Effector memory CD8-positive, alpha-beta T cell (primary cell): ENCODE data around the gene TAF8.

Experiments used
- ATAC-seq: fragments of 150-1000 bp; cut with Tn5 transposase; replicated peaks from 2 replicates; pipeline ENCODE4 v1.10.0; 2021; ENCODE audit warnings: mild to moderate bottlenecking, moderate library complexity
- DNase-seq, 3 experiments: peaks; one replicate each; pipeline ENCODE4 v3.0.0; 2021
- H3K27ac Mint-ChIP-seq, 2 donors: one replicate each; pipeline ENCODE4 v1.8.0; 2022; ENCODE audit warnings: mild to moderate bottlenecking in 2 of 2, mixed read lengths in 2 of 2, moderate library complexity in 2 of 2
- H3K27me3 Mint-ChIP-seq, 2 donors: one replicate each; pipeline ENCODE4 v1.8.0; 2022; ENCODE audit warnings: mixed read lengths in 2 of 2
- H3K36me3 Mint-ChIP-seq: one replicate; pipeline ENCODE4 v1.8.0; 2022; ENCODE audit warnings: mild to moderate bottlenecking, moderate library complexity, mixed read lengths; ENCODE audit not compliant: insufficient read depth
- H3K4me1 Mint-ChIP-seq, 2 donors: one replicate each; pipeline ENCODE4 v1.8.0; 2022; ENCODE audit warnings: low read depth in 2 of 2, mixed read lengths in 2 of 2
- H3K4me3 Mint-ChIP-seq, 2 donors: one replicate each; pipeline ENCODE4 v1.8.0; 2022; ENCODE audit warnings: mild to moderate bottlenecking in 2 of 2, mixed read lengths in 2 of 2, moderate library complexity in 2 of 2
- H3K9me3 Mint-ChIP-seq, 2 donors: one replicate each; pipeline ENCODE4 v1.8.0; 2022; ENCODE audit warnings: mixed read lengths in 2 of 2

The TAF8 gene

GRCh38 chr6:42020967-42021366, 29.4 kb upstream of the TAF8 start:
- peaks cover 63 to 67% of the 10 kb centered on the region in 2 donors for H3K4me1 Mint-ChIP-seq
- no peaks in the 10 kb centered on the region for H3K27me3 Mint-ChIP-seq

DNA sequence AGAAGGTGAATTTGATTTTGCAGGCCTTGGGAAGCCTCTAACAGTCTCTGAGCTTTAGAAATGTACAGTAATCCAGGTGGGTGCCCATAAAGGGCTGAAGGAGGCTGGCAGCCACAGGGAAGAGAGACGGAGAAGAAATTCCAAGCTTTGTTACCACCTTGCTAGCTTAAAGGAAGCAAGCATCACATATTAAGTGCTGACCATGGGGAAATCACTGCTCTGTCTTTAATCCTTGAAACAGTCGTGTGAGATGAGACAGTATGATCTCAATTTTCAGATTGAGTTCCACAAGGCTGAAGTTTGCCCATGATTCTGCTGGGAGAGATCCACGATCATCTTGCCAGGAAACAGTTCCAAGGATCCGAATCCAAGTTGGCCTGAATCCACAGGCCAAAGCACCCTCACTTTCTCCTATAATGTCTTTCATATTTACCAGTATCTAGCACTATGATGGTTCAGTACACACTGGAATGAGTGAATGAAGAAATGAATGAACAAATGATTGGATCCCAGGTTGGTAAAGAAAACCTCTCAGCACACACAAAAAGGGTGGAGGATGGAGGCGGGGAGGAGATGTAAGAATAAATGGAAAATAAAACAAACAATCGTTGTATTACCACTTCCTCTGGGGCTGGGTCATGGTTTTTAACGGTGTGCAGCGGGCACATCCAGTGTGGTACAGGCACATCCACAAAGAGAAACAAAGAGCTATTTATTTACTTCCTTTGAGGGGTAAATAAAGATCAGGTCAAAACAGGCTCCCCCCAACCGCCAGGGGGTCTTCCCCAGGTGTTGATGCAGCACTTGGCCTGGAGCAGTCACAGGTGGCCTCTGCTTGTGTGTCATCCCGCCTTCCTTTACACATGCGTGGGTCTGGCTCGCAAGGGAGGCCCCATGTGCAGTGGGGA, 28.2 kb upstream of the TAF8 start:
- Mint-ChIP-seq H3K27ac (peak overlapping the region; percentile 92 to 93), H3K36me3 (peaks cover 40% of the 10 kb centered on the region), H3K4me1 (peaks cover 67 to 69% of the 10 kb centered on the region in 2 donors), H3K4me3 (peak overlapping the region; percentile 74 to 76), H3K9me3 (no peaks in the 10 kb centered on the region), H3K27me3 (no peaks in the 10 kb centered on the region)
- DNase-seq (peak; percentile 54 to 60 (median 60)), ATAC-seq (peak; percentile 91)

More at GRCh38 chr6:42020967-42021366, 29.4 kb upstream of the TAF8 start:
- no peak for ATAC-seq
- DNase-seq = no peak
- H3K36me3 Mint-ChIP-seq = peaks cover 51% of the 10 kb centered on the region
- peak overlapping the region; percentile 92 to 93 for H3K27ac Mint-ChIP-seq
- H3K4me3 Mint-ChIP-seq = peak overlapping the region; percentile 74 to 76
- H3K9me3 Mint-ChIP-seq = no peaks in the 10 kb centered on the region

DNA sequence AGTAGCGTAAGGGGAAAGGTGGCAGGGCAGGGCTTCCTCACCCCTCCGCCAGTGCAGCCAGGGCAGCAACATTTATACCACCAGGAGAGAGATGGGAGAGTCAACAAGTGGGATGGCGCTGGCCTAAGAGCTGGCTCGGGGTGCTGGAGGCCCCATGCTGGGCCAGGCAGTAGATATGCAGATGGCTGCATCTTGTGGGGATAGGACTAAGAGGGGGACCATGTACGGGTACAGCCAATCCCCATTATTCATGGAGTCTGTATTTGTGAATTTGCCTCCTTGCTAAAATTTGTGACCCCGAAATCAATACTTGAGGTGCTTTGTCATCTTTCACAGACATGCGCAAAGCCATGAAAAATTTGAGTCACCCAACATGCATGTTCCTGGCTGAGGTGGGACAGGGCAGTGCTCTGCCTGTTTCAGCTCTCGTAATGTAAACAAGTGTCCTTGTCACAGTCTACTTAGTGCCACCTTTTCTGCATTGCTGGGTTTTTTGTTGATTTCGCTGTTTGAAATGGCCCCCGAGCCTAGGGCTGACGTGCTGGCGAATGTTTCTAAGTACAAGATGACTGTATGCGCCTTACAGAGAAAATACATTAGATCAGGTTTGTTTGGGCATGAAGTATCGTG, 27.5 kb upstream of the TAF8 start:
- Mint-ChIP-seq H3K27ac (peak overlapping the region; percentile 92 to 93), H3K4me1 (peaks cover 65 to 71% of the 10 kb centered on the region in 2 donors), H3K9me3 (no peaks in the 10 kb centered on the region), H3K36me3 (peaks cover 36% of the 10 kb centered on the region), H3K27me3 (no peaks in the 10 kb centered on the region), H3K4me3 (peak overlapping the region; percentile 74 to 76)
- DNase-seq (no peak), ATAC-seq (no peak)

DNA sequence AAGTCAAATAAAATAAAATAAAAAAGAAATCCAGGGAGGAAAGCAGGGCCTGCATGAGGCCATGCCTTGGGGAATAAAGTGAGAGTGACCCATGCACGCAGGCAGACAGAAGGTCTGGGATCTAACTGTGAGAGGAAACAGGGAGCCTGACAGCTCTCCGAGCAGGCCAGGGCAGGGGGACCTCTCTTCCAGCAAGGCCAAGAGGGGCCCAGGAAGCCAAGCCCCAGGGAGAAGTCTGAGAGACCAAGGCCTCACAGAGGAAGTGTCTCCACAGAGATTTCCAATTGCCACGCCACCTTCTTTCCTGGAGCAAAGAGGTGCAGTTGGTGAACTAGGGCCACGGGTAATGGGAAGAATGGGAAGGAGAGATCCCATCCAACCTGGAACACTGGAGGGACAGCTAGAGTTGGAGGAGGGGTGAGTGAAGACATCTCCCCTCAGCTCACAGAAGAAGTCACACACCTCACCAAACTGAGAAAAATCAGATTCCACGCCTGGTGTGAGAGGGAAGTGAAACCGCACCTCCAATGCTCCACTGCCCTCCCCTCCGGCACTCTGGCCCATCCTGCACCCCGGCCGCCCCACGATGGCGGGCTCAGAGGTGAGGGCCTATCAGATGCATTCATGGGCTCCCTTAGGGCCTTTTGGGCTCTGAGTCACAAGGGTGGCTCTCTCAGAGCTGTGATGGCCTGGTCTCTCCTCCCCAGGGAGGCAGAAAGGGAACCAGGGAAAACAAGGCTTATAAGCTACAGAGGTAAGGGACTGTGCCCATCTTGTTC, 25.1 kb upstream of the TAF8 start:
- Mint-ChIP-seq H3K9me3 (no peaks in the 10 kb centered on the region), H3K4me1 (peaks cover 78 to 87% of the 10 kb centered on the region in 2 donors), H3K4me3 (peak overlapping the region; percentile 44 to 59), H3K36me3 (peaks cover 38% of the 10 kb centered on the region), H3K27ac (peak overlapping the region; percentile 93 to 95), H3K27me3 (no peaks in the 10 kb centered on the region)
- DNase-seq (no peak), ATAC-seq (no peak)

GRCh38 chr6:42025845-42026243, 24.5 kb upstream of the TAF8 start:
- Mint-ChIP-seq H3K4me3 (peak overlapping the region; percentile 44 to 59), H3K27me3 (no peaks in the 10 kb centered on the region), H3K27ac (peak overlapping the region; percentile 93 to 95), H3K9me3 (no peaks in the 10 kb centered on the region), H3K4me1 (peaks cover 78 to 87% of the 10 kb centered on the region in 2 donors), H3K36me3 (peaks cover 38% of the 10 kb centered on the region)
- ATAC-seq (no peak), DNase-seq (no peak)

- Mint-ChIP-seq H3K4me1 (peaks cover 80 to 87% of the 10 kb centered on the region in 2 donors), H3K27me3 (no peaks in the 10 kb centered on the region), H3K4me3 (peak overlapping the region; percentile 9 to 59), H3K36me3 (peaks cover 41% of the 10 kb centered on the region), H3K27ac (peak overlapping the region; percentile 93 to 95), H3K9me3 (no peaks in the 10 kb centered on the region)
- no peak for ATAC-seq
- no peak for DNase-seq
Observed at GRCh38 chr6:42026540-42026939, 23.8 kb upstream of the TAF8 start.

DNA sequence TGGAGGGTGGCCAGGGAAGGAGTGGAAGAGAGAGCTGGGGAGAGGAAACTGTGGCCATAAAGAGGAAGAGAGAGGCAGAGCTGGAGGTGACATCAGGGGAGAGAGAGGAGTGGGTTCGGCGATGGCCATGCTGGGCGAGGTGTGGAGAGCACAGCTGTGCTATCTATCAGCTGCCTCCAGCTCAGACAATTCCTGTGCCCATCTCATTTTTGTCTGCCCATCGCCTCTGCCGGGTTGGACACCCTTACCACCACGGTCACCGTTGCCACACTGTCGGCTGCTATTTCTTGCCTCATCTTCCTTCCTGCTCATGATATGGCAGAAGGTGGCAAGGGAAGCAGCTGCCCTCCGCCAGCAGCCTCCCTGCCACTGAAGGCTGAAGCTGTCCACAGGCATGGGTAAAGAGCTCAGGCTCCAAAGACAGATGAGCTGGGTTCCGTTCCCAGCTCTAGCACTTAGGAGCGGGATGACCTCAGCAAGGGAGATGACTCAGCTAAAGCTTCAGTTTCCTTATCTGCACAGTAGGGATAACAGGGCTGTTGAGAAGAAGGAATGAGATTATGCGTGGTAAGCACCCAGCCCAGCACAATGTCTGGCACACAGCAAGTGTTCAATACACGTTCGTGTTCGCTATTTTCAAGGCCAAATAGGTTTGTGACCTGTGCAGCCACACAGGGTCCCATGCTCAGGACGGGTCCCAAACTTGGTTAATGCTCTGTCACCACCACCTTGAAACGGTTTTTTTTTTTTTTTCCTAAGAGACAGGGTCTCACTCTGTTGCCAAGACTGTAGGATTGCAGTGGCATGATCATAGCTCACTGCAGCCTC, 21.9 kb upstream of the TAF8 start:
- Mint-ChIP-seq H3K27ac (peak overlapping the region; percentile 93 to 95), H3K9me3 (no peaks in the 10 kb centered on the region), H3K4me1 (peaks cover 76 to 83% of the 10 kb centered on the region in 2 donors), H3K27me3 (no peaks in the 10 kb centered on the region), H3K36me3 (peaks cover 53% of the 10 kb centered on the region), H3K4me3 (peak overlapping the region; percentile 59 to 67)
- ATAC-seq (peak; percentile 56), DNase-seq (no peak)

DNA sequence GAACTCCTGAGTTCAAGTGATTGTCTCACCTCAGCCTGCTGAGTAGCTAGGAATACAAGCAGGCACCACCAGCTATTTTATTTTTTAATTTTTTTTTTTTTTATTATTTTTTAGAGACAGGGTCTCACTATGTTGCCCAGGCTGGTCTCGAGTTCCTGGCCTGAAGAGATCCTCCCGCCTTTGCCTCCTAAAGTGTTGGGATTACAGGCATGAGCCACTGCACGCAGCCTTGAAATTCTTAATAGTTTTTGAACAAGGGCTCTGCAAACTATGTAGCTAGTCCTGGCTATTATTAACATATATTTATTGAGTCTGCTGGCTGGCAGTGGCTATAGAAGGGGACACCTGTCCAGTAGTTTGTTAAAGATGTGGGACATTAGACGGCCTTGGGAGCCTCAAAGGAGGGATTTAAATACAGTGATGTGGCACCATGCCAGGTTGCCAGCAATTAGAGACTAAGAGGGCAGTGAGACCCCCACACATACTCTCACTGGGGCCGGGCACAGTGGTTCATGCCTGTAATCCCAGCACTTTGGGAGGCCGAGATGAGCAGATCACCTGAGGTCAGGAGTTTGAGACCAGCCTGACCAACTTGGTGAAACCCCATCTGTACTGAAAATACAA, 21.1 kb upstream of the TAF8 start:
- no peak for DNase-seq
- H3K27me3 Mint-ChIP-seq = no peaks in the 10 kb centered on the region
- H3K9me3 Mint-ChIP-seq = no peaks in the 10 kb centered on the region

DNA sequence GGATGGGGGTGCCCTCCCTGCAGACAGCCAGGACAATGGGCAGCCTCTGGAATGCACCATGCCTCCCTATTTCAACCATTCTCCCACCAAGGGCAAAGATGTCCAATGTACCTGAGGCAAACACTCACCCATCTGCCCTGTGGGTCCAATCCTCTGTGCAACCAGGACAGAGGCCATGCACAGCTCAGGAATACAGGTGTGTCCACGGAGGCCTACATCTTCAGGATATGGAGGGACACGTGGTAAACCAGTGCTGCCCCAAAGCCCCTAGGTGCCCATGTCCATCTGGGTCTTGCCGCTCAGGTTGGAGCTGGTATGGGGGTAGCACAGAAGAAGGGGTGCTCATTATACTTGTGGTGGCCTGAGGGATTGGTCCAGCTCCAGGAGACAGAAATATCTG, 20.4 kb upstream of the TAF8 start:
- no peaks in the 10 kb centered on the region for H3K27me3 Mint-ChIP-seq
- no peaks in the 10 kb centered on the region for H3K9me3 Mint-ChIP-seq
- H3K36me3 Mint-ChIP-seq = peaks cover 54% of the 10 kb centered on the region
- peaks cover 68 to 78% of the 10 kb centered on the region in 2 donors for H3K4me1 Mint-ChIP-seq
- peak overlapping the region; percentile 64 to 72 for H3K4me3 Mint-ChIP-seq
- ATAC-seq (no peak), DNase-seq (no peak)
- peak overlapping the region; percentile 87 to 92 for H3K27ac Mint-ChIP-seq

More for the DNA sequence above, 21.1 kb upstream of the TAF8 start:
- H3K4me3 Mint-ChIP-seq = peak overlapping the region; percentile 59 to 67
- no peak for ATAC-seq
- H3K27ac Mint-ChIP-seq = peak overlapping the region; percentile 92 to 95
- peaks cover 55% of the 10 kb centered on the region for H3K36me3 Mint-ChIP-seq
- peaks cover 70 to 78% of the 10 kb centered on the region in 2 donors for H3K4me1 Mint-ChIP-seq

- peaks cover 63% of the 10 kb centered on the region for H3K36me3 Mint-ChIP-seq
- H3K27ac Mint-ChIP-seq = peak overlapping the region; percentile 87 to 92
- H3K4me1 Mint-ChIP-seq = peaks cover 67 to 76% of the 10 kb centered on the region in 2 donors
- no peaks in the 10 kb centered on the region for H3K27me3 Mint-ChIP-seq
- no peaks in the 10 kb centered on the region for H3K9me3 Mint-ChIP-seq
- ATAC-seq (peak; percentile 55), DNase-seq (no peak)
- peak overlapping the region; percentile 64 to 72 for H3K4me3 Mint-ChIP-seq
Observed at GRCh38 chr6:42030585-42031506, 19.5 kb upstream of the TAF8 start.

DNA sequence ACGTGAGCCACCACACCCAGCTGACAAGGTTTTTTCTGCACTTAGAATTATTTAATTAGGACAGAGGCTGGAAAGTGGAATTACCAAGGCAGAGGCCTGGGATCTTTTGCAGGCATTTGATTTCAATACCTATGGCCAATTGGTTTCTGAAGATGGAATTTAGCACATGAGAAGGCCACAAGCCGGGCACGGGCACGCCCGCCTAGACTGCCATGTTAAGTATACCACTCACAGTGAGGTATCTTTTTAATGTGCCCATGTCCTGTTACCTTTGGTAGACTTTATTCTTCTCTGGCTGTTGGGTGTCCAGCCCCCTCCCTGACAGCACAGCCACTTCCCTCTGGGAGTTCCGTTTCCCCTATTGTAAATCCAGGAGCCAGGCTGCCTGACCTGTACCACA, 18.0 kb upstream of the TAF8 start:
- Mint-ChIP-seq H3K4me3 (peak overlapping the region; percentile 48 to 72), H3K9me3 (no peaks in the 10 kb centered on the region), H3K4me1 (peaks cover 57 to 61% of the 10 kb centered on the region in 2 donors), H3K27me3 (no peaks in the 10 kb centered on the region), H3K27ac (peak overlapping the region; percentile 64 to 92), H3K36me3 (peaks cover 76% of the 10 kb centered on the region)
- ATAC-seq (no peak), DNase-seq (no peak)
